ENCODE measurements around the gene MFSD2A.
"Not testable (repeated sequence)": the region's sequence is repeated elsewhere in the genome, so short reads cannot be mapped to it uniquely, and the experiment has no call there.

The MFSD2A gene

DNA sequence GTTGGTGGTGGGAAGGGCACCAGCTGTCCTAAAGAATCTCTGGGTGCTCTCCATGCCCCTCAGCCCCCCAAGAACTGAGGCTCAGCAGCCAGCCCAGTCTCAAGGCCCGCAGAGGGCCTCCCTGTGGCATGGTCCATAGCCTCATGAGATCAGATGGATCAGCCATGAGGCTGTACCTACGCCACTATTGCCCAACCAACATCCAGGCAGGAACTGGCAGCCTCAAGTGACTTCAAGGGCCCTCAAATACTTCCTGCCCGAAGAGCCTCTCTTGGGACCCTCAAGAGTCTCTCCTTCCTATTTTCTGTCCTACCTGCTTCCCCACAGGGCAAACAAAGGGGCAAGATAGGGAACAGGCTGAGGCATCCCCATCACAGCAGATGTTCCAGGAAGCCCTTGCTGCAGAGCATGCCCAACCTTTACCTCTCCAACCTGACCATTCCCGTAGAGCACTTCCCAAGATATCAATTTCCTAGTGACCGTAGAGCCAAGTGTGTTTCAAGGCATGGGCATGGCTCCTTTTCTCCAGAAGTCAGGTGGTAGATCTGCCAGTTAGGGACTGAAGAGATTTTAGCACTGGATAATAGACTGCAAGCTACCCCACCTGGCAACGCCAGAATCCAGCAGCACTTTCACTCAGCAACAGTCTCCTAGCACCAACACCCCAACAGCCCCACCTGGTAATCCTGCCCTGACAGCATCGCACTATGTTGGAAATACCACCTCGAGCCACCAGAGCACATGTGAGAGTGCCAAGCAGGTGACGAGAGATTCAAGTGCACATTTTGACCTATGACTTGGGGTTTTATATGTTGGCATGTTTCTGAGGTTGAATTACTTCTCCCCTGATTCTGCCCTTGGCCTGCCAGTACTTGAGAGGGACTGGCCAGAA lies 13.7 kb upstream of the MFSD2A start:
- no peak for DNase-seq (ENCODE audit: low spot score)

GRCh38 chr1:39943471-39944290 lies 11.3 kb upstream of the MFSD2A start:
- DNase-seq (ENCODE audit: low spot score) = no peak

- no peak for DNase-seq (ENCODE audit: low spot score)
Observed at GRCh38 chr1:39944410-39945112, 10.4 kb upstream of the MFSD2A start.

DNA sequence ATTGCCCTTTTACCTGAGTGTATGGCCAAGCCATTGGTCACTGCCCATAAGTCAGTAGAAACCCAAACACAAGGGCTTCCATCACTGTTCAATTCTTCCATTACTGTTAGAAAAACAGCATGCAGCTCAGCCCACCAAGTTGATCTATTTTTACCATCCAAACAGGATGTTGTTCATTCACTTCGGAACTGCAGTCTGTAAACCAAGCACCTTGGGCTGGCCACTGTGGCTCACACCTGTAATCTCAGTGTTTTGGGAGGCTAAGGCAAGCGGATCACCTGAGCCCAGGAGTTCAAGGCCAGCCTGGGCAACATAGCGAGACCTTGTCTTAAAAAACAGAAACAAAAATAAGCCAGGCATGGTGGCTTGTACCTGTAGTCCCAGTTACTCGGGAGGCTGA lies 8.7 kb upstream of the MFSD2A start:
- no peak for DNase-seq (ENCODE audit: low spot score)

GRCh38 chr1:39947260-39947659 lies 7.7 kb upstream of the MFSD2A start:
- no peak for DNase-seq (ENCODE audit: low spot score)

DNA sequence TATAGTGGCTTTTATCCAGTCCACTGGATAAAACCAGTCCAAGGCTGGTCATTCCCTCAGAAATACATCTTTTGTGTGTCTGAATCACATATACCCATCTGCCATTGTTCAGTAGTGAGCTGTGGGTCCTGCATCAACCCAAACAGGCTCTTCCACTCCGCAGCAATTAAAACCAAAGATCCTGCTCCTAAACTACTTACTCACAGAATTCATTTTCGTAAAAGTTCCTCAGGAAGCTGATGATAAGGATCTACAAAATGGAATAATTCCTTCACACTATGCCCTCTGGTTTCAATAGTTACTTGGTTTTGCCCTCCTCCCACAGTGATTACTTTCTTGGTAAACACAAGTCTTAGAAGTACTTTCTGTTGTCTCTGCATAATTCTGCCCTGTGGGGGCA lies 5.1 kb upstream of the MFSD2A start:
- no peak for DNase-seq (ENCODE audit: low spot score)

GRCh38 chr1:39951926-39952325 lies 3.0 kb upstream of the MFSD2A start:
- DNase-seq (ENCODE audit: low spot score) = no peak

- DNase-seq (ENCODE audit: low spot score) = no peak
Observed at GRCh38 chr1:39952359-39953110, 2.4 kb upstream of the MFSD2A start.

DNA sequence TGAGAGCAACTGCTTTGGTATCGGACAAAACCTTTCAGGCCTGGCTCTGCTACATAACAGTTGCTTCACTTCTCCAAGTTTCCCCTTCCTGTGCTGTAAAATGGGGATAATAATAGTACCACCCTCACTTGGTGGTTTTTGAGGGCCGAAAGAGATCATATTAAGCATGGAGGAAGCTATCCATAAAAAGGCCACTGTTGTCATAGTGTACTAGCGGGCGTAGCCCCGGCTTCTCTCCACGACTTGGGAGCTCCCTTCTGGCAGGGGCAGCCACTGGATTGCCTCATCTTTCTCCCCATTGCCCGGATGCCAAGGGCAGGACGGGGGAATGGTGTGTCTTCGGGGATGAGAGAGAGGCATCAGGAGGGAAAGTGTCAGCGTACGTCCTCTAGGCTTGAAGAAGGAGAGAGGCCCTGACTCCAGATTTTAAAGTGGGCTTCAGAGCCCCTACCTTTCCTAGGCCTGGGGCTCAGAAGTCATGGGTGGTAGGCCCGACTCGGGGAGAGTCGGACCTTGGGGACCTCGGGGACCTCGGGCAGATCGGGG lies 548 bp upstream of the MFSD2A start:
- no peak for DNase-seq (ENCODE audit: low spot score)

DNA sequence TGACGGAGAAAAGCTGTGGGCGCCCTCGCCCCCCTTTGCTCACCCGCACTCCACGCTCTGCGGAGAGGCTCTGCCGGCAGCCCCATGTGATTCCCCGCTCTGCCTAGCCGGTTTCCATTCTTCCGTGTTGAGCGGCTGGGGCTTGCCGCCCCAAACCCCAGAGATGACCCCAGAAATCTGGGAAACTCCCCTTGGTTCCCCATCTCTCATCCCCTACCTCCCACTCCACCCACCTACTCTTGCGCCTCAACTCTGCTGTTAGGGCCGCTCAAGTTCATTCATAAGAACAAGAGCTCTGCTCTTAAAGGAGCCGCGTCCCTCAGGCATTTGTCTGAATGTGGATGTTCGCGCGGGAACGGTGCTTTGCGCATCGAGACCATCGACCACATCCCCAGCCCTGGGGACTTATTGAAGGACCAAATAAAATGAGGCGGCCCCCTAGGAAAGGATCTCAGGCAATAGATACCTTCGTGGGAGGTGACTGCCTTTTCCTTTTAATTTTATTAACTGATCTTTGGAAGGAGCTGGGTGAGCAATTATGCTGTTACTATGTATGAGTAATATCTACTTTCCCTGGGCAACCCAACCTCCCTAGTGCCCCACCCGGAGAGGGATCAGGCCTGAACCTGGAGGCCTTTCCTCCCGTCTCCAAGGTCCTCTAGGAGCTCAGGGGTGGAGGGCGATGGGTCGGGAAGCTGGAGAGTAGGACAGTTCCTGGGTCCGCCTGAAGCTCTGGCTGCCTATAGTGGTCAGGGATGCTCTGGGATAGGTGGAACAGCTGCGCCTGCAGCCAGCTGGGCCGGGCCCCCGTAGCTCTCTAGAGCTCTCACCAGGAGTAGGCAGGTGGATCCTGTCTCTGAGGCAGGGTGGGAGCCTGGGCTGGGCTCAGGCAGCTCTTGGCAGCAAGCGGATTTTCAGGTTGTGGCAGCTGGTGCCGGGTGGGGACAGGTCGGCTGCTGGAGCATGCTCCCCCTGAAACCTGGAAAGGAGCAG lies 898 bp downstream of the MFSD2A start:
- DNase-seq (ENCODE audit: low spot score) = no peak

- no peak for DNase-seq (ENCODE audit: low spot score)
Observed at GRCh38 chr1:39957299-39958015, 2.5 kb downstream of the MFSD2A start.

DNA sequence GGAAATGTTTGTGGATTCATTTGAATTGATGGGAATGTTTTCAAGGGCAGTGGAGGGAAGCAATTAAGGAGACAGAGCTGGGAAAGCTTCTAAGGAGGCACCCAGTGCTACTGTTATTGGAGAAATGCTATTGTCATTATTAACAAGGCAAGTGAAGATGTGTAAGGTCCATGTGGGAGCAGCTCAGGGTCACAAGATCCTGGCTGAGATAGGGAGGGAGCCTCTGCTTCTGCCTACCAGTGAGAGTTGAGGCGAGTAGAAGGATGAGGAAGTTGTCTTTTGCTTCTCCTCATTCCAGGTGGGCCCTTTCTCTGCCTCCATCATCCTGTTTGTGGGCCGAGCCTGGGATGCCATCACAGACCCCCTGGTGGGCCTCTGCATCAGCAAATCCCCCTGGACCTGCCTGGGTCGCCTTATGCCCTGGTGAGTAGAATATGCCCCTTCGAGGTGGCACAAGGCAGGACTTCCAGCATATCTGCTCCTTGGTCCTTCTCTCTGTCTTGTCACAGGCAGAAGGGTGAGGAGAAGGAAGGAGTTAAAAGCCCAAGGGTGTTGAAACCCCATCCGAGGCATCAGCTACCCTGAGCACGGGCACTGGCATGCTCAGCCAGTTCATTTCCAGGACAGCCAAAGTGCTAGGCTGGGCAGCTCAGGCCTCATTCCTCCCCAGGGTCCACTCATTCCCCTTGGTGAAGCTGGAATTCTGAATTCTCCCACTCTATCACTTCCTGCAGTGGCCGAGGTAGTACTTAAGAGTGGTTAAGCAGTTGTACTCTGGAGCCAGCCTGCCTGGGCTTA lies 3.7 kb downstream of the MFSD2A start:
- DNase-seq (ENCODE audit: low spot score) = no peak

DNA sequence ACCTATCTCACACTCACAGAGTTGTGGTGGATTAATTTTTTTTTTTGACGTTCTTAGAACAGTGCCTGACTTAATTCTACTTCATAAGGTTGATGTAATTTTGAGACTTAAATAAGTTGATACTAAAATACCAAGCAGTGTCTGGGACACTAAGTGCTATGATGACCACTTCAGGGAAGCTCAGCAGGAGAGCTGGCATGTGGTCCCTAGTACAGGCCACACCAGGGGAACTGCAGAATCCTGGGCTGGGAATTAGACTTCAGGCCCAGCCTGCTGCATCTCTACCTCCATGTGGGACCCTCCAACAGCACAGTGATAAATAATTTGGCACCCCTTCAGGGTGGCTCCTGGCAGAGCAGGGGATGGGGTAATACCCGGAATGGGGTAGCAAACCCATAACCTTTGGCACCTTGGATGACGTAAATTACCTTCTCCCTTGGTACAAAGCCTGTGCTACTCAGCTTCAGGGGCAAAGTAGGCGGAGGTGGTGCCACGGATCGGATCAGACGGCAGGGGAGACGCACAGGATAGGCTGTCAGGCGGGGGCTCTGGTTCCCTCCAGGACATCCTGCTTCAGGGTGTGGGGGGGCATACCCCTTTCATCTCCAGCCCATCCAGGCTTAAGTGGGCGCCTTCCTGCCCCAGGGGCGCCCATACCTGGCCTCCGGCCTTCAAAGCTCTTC lies 4.8 kb downstream of the MFSD2A start:
- no peak for DNase-seq (ENCODE audit: low spot score)

GRCh38 chr1:39960431-39960958 lies 5.5 kb downstream of the MFSD2A start:
- no peak for DNase-seq (ENCODE audit: low spot score)

DNA sequence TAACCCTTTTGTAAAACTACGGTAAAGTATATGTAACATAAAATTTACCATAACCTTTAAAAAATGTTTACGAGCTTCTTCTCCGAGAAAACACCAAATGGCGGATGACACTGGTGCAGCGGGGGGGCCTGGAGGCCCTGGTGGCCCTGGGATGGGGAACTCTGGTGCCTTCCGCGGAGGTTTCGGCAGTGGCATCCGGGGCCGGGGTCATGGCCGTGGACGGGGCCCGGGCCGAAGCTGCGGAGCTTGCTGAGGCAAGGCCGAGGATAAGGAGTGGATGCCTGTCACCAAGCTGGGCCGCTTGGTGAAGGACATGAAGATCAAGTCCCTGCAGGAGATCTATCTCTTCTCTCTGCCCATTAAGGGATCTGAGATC lies 7.5 kb downstream of the MFSD2A start:
- no peak for DNase-seq (ENCODE audit: low spot score)

DNA sequence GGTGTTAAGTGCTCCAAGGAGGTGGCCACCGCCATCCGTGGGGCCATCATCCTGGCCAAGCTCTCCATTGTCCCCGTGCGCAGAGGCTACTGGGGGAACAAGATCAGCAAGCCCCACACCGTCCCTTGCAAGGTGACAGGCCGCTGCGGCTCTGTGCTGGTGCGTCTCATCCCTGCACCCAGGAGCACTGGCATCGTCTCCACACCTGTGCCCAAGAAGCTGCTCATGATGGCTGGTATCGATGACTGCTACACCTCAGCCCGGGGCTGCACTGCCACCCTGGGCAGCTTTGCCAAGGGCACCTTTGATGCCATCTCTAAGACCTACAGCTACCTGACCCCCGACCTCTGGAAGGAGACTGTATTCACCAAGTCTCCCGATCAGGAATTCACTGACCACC lies 8.0 kb downstream of the MFSD2A start:
- not testable (repeated sequence) for DNase-seq (ENCODE audit: low spot score)

GRCh38 chr1:39964552-39964951 lies 9.6 kb downstream of the MFSD2A start:
- DNase-seq (ENCODE audit: low spot score) = no peak

DNA sequence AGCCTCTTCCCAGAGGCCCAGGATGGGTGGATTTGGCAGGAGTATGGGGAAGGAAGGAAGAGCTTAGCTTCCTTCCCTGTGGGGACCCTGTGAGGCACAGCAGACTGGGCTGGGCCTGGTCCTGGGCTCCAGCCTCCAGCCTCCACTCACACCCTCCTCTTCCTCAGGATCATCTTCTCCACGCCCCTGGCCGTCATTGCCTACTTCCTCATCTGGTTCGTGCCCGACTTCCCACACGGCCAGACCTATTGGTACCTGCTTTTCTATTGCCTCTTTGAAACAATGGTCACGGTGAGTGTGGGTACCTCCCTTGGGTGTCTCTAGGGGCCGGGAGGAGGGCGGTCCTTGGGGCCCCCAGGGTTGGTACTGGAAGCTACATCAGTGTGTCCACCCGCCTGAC lies 10.1 kb downstream of the MFSD2A start:
- DNase-seq (ENCODE audit: low spot score) = no peak

Data from left forelimb (tissue), 1 donor.